Measurements from ENCODE around the gene SEMA5A. TPM values are rescaled to one million over a fixed set of nuclear protein-coding genes. Genes with fewer than 3 reads are reported as not detected.

Gene SEMA5A
- total RNA-seq, 6 experiments from 2014 or later = 3.1 to 12.6 (median 5.7) TPM

DNA sequence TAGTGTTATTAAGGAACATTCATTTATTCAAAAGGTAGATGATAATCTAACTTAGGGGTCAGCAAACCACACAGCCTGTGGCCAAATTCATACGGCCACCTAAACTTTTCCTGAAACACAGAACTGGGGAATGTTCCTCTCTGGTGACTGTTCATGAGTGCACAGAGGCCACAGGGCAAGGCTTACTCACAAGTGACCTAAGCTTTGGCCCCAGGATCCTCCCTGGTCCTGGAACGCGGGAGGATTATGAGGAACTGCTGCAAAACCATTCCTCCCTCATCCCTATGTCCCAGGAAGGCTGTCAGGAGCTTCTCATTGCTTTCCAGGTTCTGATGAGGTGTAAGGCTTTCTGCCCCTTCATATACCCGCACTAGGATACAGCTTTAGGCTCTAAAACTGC, 397.6 kb downstream of the SEMA5A start:
- Histone ChIP-seq H3K4me3 (no peak overlapping the region), H3K4me1 (no peaks in the 10 kb centered on the region), H3K9me3 (no peaks in the 10 kb centered on the region), H3K27ac (no peak overlapping the region), H3K36me3 (no peaks in the 10 kb centered on the region), H3K27me3 (no peaks in the 10 kb centered on the region)
- TF ChIP-seq, protein P1, sequence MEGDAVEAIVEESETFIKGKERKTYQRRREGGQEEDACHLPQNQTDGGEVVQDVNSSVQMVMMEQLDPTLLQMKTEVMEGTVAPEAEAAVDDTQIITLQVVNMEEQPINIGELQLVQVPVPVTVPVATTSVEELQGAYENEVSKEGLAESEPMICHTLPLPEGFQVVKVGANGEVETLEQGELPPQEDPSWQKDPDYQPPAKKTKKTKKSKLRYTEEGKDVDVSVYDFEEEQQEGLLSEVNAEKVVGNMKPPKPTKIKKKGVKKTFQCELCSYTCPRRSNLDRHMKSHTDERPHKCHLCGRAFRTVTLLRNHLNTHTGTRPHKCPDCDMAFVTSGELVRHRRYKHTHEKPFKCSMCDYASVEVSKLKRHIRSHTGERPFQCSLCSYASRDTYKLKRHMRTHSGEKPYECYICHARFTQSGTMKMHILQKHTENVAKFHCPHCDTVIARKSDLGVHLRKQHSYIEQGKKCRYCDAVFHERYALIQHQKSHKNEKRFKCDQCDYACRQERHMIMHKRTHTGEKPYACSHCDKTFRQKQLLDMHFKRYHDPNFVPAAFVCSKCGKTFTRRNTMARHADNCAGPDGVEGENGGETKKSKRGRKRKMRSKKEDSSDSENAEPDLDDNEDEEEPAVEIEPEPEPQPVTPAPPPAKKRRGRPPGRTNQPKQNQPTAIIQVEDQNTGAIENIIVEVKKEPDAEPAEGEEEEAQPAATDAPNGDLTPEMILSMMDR (IDR thresholded peaks at IDR 0.05) = no peak
- no peak for ATAC-seq
- 86% methylated on average over 4 of the region's 4 CpGs for WGBS (ENCODE audit: insufficient coverage, low coverage, low lambda C conversion rate, missing lambda C conversion rate)
- intact Hi-C loops (cut with DNase I) = no loop called here
- no peak for DNase-seq

DNA sequence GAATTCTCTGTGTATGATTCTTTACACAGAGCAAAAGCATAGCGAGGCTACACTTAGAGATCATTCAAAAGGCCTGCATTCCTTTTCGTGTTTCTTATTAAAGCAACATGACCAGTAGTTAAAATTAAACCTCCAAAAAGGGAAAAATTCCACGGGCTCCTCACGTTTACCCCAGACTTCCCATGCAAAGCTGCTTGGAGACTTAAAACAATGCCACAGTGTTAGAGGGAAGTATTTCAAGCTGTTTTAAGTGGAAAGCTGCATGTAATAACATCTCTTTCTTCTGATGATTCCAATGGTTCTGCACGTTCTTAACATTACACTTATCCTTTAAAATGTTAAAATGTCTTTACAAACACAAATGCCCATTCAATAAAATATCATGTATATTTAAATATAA, 405.2 kb downstream of the SEMA5A start:
- Histone ChIP-seq H3K27ac (no peak overlapping the region), H3K9me3 (no peaks in the 10 kb centered on the region), H3K27me3 (no peaks in the 10 kb centered on the region), H3K4me1 (no peaks in the 10 kb centered on the region), H3K36me3 (no peaks in the 10 kb centered on the region), H3K4me3 (no peak overlapping the region)
- ATAC-seq = no peak
- intact Hi-C loops (cut with DNase I) = no loop called here
- TF ChIP-seq POLR2A (IDR thresholded peaks at IDR 0.05) = no peak
- TF ChIP-seq, protein P1 (IDR thresholded peaks at IDR 0.05) = no peak
- WGBS (ENCODE audit: insufficient coverage, low coverage, low lambda C conversion rate, missing lambda C conversion rate) = 63% methylated on average over 5 of the region's 5 CpGs
- DNase-seq = no peak

DNA sequence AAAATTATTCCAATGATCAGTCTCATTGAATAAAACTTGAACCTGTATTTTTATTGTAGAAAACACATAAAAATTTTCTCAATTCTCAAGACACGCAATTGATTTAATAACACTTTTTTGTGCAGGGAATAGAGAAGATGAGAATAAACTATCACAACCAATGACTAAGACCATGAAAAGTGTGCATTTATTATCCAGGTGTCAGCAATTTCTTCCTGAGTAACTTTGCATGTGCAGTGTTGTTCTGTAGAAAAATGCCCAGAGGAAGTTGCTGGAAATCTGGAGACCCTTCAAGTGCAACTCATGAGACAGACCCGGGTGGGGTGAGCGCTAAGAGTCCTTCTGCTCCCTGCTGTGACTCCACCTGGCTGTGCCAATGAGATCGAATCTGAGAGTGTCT, 405.7 kb downstream of the SEMA5A start:
- no peak for TF ChIP-seq POLR2A (IDR thresholded peaks at IDR 0.05)
- TF ChIP-seq, protein P1 (IDR thresholded peaks at IDR 0.05) = no peak
- H3K27me3 ChIP-seq = no peaks in the 10 kb centered on the region
- no peaks in the 10 kb centered on the region for H3K4me1 ChIP-seq
- no peak for ATAC-seq
- intact Hi-C loops (cut with DNase I) = no loop called here
- H3K36me3 ChIP-seq = no peaks in the 10 kb centered on the region
- H3K27ac ChIP-seq = no peak overlapping the region
- 73% methylated on average over 4 of the region's 4 CpGs for WGBS (ENCODE audit: insufficient coverage, low coverage, low lambda C conversion rate, missing lambda C conversion rate)
- no peaks in the 10 kb centered on the region for H3K9me3 ChIP-seq
- no peak for DNase-seq
- H3K4me3 ChIP-seq = no peak overlapping the region

DNA sequence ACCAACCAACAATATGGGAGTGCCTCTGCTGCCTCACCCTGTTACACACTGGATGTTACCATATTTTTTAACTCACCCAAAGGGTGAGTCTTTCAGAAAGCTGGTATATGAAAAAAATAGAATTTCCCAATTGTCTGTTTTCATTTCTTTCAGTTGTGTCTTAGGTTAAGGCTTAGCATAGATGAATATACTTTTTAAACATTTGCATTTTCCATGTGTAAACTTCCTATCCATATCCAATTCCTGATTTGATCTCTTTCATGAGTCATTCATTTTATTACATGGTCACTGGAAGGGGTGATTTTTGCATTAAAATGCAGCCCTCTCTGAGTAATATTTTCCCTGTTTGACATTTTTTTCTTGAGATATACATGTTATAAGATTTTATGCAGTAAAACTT, 406.5 kb downstream of the SEMA5A start:
- H3K9me3 ChIP-seq = no peaks in the 10 kb centered on the region
- H3K36me3 ChIP-seq = no peaks in the 10 kb centered on the region
- ATAC-seq = no peak
- no peaks in the 10 kb centered on the region for H3K4me1 ChIP-seq
- intact Hi-C loops (cut with DNase I) = no loop called here
- no peak overlapping the region for H3K4me3 ChIP-seq
- no peak for DNase-seq
- TF ChIP-seq, protein P1 (IDR thresholded peaks at IDR 0.05) = no peak
- no peak for TF ChIP-seq POLR2A (IDR thresholded peaks at IDR 0.05)
- no peaks in the 10 kb centered on the region for H3K27me3 ChIP-seq
- H3K27ac ChIP-seq = no peak overlapping the region

DNA sequence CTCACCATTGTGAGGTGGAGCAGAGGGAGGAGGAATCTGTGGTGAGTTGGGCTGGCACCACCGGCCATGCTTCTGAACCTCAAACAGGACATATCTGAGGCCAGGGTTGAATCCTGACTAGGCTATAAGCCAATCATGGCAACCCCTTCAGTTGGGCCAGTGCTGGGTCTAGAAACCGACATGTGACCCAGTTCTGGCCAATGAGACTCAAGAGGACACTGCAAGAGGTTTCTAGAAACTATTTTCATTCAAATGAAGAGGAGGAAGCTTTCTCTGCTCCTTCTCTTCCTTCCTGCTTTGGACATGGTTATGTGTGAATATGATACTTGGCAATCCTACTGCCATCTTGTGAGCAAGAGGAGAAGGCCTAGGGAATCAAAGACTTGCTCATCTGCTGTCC, 417.7 kb downstream of the SEMA5A start:
- ATAC-seq (no peak), DNase-seq (no peak)
- TF ChIP-seq, protein P1 (IDR thresholded peaks at IDR 0.05) = no peak
- TF ChIP-seq POLR2A (IDR thresholded peaks at IDR 0.05) = no peak
- intact Hi-C loops (cut with DNase I) = no loop called here
- no peaks in the 10 kb centered on the region for H3K27me3 ChIP-seq
- WGBS (ENCODE audit: insufficient coverage, low coverage, low lambda C conversion rate, missing lambda C conversion rate) = no CpG with 5 or more reads among the region's 2 CpGs
- H3K27ac ChIP-seq = no peak overlapping the region
- H3K4me1 ChIP-seq = no peaks in the 10 kb centered on the region
- H3K4me3 ChIP-seq = no peak overlapping the region
- H3K36me3 ChIP-seq = no peaks in the 10 kb centered on the region
- no peaks in the 10 kb centered on the region for H3K9me3 ChIP-seq
